ENCODE data around the gene CCDC85B. TPM values are rescaled to one million over a fixed set of nuclear protein-coding genes. Genes with fewer than 3 reads are reported as not detected.
A peak's percentile ranks its signal among the peaks of the same experiment; 100 is the strongest.

The CCDC85B gene
- total RNA-seq, 1 donor from 2014 or later: 8.4 TPM

DNA sequence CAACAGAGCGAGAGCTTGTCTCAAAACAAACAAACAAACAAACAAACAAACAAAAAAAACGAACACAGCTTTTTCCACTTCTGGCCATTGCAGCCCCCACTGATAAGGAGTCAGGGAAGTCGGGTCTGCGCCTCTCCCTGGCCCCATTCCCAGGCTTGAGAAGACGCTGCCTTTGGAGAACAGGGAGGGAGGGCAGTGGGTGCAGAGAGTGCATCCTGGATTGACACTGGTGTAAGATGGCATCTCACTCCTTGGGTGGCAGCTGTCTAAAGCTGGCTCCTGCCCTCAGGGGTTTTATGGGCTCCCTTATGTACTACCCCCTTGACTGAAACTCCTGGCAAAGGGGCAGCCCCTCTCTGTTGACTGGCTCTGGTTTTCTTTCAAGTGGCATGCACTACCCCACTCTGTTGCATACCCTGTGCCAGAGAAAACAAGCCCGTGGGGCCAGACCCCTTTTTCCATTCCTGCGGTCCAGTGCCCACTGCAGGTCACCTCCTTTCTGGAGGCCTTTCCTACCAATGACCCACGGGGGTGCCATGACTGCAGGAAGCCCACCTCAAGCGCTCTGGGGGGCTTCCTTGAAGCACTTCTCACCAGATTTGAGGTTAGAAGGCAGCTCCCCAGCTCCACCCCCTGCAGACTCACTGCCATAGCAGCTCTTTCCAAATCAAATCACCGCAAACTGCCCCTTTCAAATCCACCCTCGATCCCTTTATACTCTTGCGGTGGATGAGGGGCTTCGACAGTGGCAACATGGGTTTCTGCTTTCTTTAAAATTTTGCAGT is 41.5 kb downstream of the CCDC85B start:
- no peak for DNase-seq (ENCODE audit: low spot score)

DNA sequence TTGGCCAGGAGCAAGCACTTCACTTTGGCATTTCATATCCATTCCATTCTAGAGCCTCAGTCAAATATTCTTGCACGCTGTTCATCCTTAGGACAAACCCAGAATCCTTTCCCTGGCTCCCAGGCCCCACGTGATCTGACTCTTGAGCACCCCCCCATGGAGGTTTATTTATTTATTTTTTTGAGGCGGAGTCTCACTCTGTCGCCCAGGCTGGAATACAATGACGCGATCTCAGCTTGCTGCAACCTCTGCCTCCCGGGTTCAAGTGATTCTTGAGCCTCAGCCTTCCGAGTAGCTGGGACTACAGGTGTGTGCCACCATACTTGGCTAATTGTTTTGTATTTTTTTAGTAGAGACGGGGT is 42.1 kb downstream of the CCDC85B start:
- DNase-seq (ENCODE audit: low spot score): no peak

DNA sequence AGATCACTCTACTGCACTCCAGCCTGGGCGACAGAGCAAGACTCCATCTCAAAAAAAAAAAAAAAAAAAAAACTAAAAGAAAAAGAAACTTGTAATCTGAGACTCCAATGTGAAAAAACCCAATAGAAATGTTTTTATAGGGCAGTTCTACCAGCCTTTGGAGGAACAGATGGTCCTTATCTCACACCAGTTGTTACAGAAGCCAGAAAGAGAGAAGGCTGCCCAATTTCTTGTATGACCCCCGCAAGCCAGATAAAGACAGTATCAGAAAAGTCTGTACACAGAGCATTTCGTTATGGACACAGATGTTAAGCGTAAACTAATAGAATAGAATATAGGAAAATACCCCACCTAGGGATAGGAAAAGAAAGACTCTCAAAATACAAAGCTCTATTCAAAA is 43.5 kb downstream of the CCDC85B start:
- peak; percentile 71 for DNase-seq (ENCODE audit: low spot score)

DNA sequence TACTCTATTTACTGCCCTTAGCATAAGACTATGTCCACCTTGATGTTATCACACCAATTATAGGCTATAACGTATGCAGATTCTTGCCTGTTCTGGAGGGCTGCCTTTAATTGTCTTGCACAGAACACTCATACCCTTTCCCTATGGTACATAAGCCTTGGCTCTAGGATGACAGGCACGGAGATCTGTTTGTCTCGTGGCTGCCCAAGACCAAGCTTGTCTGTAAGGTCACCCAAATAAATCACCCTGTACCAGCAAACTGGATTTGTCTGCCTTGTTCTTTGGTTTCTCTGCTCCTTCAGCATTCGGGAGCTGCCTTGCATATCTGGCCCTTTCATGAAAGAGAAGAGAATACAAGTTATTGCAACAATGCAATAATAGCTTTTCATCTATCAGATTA is 47.3 kb downstream of the CCDC85B start:
- DNase-seq (ENCODE audit: low spot score): no peak

Other genes starting within 250 kb of the CCDC85B start
- 7.7 TPM for gene RELA, start 227.8 kb upstream of the CCDC85B start, total RNA-seq (ENCODE audit: insufficient read depth, low replicate concordance)
- gene KAT5, start 178.4 kb upstream of the CCDC85B start, total RNA-seq (ENCODE audit: insufficient read depth, low replicate concordance): 51.8 TPM
- 50.3 TPM for gene RNASEH2C, start 169.9 kb upstream of the CCDC85B start, total RNA-seq (ENCODE audit: insufficient read depth, low replicate concordance)
- 9.6 TPM for gene AP5B1, start 109.7 kb upstream of the CCDC85B start, total RNA-seq (ENCODE audit: insufficient read depth, low replicate concordance)
- gene OVOL1, start 103.6 kb upstream of the CCDC85B start, total RNA-seq (ENCODE audit: insufficient read depth, low replicate concordance): 1.4 TPM
- 1.9 TPM for gene SNX32, start 56.7 kb upstream of the CCDC85B start, total RNA-seq (ENCODE audit: insufficient read depth, low replicate concordance)
- 353 TPM for gene CFL1, start 32.5 kb upstream of the CCDC85B start, total RNA-seq (ENCODE audit: insufficient read depth, low replicate concordance)
- 38.3 TPM for gene MUS81, start 30.2 kb upstream of the CCDC85B start, total RNA-seq (ENCODE audit: insufficient read depth, low replicate concordance)
- gene EFEMP2, start 17.9 kb upstream of the CCDC85B start, total RNA-seq (ENCODE audit: insufficient read depth, low replicate concordance): 85.5 TPM
- gene CTSW, start 10.8 kb upstream of the CCDC85B start, total RNA-seq (ENCODE audit: insufficient read depth, low replicate concordance): not detected
- gene FIBP, start 2.2 kb upstream of the CCDC85B start, total RNA-seq (ENCODE audit: insufficient read depth, low replicate concordance): 103 TPM
- not detected for gene FOSL1, start 9.7 kb downstream of the CCDC85B start, total RNA-seq (ENCODE audit: insufficient read depth, low replicate concordance)
- 15.9 TPM for gene C11orf68, start 28.4 kb downstream of the CCDC85B start, total RNA-seq (ENCODE audit: insufficient read depth, low replicate concordance)
- gene DRAP1, start 28.8 kb downstream of the CCDC85B start, total RNA-seq (ENCODE audit: insufficient read depth, low replicate concordance): 69.6 TPM
- not detected for gene TSGA10IP, start 54.8 kb downstream of the CCDC85B start, total RNA-seq (ENCODE audit: insufficient read depth, low replicate concordance)
- gene SART1, start 71.1 kb downstream of the CCDC85B start, total RNA-seq (ENCODE audit: insufficient read depth, low replicate concordance): 38.0 TPM
- gene EIF1AD, start 111.5 kb downstream of the CCDC85B start, total RNA-seq (ENCODE audit: insufficient read depth, low replicate concordance): 16.1 TPM
- gene BANF1, start 111.8 kb downstream of the CCDC85B start, total RNA-seq (ENCODE audit: insufficient read depth, low replicate concordance): 31.3 TPM
- 4.6 TPM for gene CST6, start 121.3 kb downstream of the CCDC85B start, total RNA-seq (ENCODE audit: insufficient read depth, low replicate concordance)
- gene CATSPER1, start 135.8 kb downstream of the CCDC85B start, total RNA-seq (ENCODE audit: insufficient read depth, low replicate concordance): 0.48 TPM
- 2.9 TPM for gene GAL3ST3, start 158.5 kb downstream of the CCDC85B start, total RNA-seq (ENCODE audit: insufficient read depth, low replicate concordance)
- 86.2 TPM for gene SF3B2, start 161.7 kb downstream of the CCDC85B start, total RNA-seq (ENCODE audit: insufficient read depth, low replicate concordance)
- 42.6 TPM for gene PACS1, start 179.6 kb downstream of the CCDC85B start, total RNA-seq (ENCODE audit: insufficient read depth, low replicate concordance)